ENCODE measurements around the gene CLEC10A.
"Not testable (repeated sequence)": the region's sequence is repeated elsewhere in the genome, so short reads cannot be mapped to it uniquely, and the experiment has no call there.

Gene CLEC10A, protein sequence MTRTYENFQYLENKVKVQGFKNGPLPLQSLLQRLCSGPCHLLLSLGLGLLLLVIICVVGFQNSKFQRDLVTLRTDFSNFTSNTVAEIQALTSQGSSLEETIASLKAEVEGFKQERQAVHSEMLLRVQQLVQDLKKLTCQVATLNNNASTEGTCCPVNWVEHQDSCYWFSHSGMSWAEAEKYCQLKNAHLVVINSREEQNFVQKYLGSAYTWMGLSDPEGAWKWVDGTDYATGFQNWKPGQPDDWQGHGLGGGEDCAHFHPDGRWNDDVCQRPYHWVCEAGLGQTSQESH

DNA sequence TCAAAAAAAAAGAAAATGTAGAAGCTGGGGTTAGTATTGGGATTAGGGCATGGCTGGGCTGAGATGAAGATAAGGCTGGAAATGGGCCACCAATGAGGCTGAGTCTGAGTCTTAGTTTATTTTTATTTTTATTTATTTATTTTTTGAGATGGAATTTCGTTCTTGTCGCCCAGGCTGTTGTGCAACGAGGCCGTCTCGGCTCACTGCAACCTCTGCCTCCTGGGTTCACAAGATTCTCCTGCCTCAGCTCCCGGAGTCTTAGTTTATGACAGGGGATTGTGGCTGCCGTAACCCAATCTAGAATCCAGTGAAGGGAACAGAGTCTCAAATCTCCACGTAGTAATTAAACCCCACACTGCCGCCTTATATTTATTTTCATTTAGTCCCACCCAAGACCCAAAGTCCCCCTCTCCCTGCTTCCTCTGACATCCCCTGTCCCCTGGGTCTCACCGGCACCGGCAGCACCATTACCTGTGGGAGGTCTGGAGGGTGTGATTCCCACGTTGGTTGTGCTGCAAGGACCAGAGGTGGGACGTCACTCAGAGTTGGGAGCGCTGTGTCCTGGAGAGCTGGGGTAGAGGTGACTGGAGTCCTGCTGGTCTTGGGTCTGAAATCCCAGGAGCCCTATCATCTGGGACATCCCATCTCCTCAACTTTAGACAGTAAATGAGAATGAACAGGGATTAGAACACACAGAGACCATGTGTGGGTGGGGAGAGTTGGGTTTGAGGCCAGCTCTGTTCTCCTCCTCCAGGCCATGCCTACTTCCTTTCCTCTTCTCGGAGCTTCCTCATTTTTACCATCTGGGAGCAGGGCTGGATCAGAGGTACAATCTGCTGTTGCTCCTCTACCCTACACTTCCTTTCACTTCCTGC is at the start of gene CLEC10A:
Gene CLEC10A, minus strand, starts transcription at position 671 of the 875 bp plus-strand sequence. CDS start 1,439 bp downstream, outside the sequence.
- DNase-seq (ENCODE audit: low spot score in 2 of 2) (no peak), ATAC-seq (replicated peaks; ENCODE audit: extremely low read depth, poor library complexity, severe bottlenecking) (no peak)
- Mint-ChIP-seq H3K9me3 (no peaks in the 10 kb centered on the region), H3K27ac (ENCODE audit: low read depth) (no peak within 1 kb of the TSS), H3K4me1 (peaks cover 33% of the 10 kb centered on the region), H3K27me3 (no peaks in the 10 kb centered on the region), H3K4me3 (no peak within 1 kb of the TSS), H3K36me3 (ENCODE audit: insufficient read depth) (peaks cover 3% of the 10 kb centered on the region)

DNA sequence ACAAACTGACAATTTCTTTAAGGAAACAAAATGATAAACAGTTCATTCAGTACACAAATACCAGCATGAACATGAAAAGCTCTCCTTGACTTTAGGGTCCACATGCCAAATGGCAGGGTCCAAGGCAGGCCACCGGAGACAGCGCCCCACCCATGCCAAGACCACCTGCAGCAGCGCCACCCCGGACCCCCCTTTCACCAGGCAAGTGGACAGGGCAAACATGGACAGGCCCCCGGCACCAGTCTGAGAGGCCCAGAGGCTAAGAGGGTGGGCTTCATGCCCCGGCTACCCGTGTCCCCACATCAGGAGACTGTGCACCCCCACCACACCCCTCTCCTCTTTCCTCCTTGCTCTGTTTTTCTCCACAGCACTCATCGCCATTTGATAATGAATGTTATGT is 49.3 kb upstream of the CLEC10A start:
- ATAC-seq (replicated peaks; ENCODE audit: extremely low read depth, poor library complexity, severe bottlenecking), result no peak
- Mint-ChIP-seq H3K9me3 (no peaks in the 10 kb centered on the region), H3K27ac (ENCODE audit: low read depth) (no peak overlapping the region)

DNA sequence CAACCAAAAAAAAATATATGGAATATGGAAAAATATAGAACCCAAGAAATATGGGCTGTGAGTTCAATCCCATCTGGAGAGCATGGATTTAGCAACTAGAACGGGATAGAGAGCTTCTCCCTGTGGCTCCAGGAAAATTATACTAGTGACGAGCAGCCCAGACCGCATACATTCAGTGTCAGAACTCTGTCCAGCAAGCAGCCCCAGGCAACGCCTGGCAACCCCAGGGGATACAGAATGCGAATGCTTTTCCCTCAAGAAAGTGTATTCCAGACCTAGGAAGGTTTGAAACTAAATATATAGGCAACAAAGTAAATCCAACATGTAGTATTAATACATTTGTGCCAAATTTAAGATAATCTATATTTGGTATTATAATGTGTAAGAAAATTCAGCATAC is 48.1 kb upstream of the CLEC10A start:
- Mint-ChIP-seq H3K4me1 (peaks cover 6% of the 10 kb centered on the region), H3K36me3 (ENCODE audit: insufficient read depth) (peaks cover 3% of the 10 kb centered on the region), H3K9me3 (no peaks in the 10 kb centered on the region), H3K4me3 (no peak overlapping the region), H3K27ac (ENCODE audit: low read depth) (no peak overlapping the region), H3K27me3 (peaks cover 37% of the 10 kb centered on the region)
- ATAC-seq (replicated peaks; ENCODE audit: extremely low read depth, poor library complexity, severe bottlenecking), result no peak
- DNase-seq (ENCODE audit: low spot score in 2 of 2), result no peak

More for the DNA sequence above, 49.3 kb upstream of the CLEC10A start:
- Mint-ChIP-seq H3K4me3 (no peak overlapping the region), H3K4me1 (peaks cover 11% of the 10 kb centered on the region), H3K27me3 (peaks cover 31% of the 10 kb centered on the region), H3K36me3 (ENCODE audit: insufficient read depth) (peaks cover 5% of the 10 kb centered on the region)
- no peak for DNase-seq (ENCODE audit: low spot score in 2 of 2)

DNA sequence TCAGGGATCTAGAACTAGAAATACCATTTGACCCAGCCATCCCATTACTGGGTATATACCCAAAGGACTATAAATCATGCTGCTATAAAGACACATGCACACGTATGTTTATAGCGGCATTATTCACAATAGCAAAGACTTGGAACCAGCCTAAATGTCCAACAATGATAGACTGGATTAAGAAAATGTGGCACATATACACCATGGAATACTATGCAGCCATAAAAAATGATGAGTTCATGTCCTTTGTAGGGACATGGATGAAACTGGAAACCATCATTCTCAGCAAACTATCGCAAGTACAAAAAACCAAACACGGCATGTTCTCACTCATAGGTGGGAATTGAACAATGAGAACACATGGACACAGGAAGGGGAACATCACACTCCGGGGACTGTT is 47.5 kb upstream of the CLEC10A start:
- H3K36me3 Mint-ChIP-seq (ENCODE audit: insufficient read depth); DNase-seq (ENCODE audit: low spot score in 2 of 2); H3K9me3 Mint-ChIP-seq; ATAC-seq (replicated peaks; ENCODE audit: extremely low read depth, poor library complexity, severe bottlenecking); H3K4me3 Mint-ChIP-seq; H3K27ac Mint-ChIP-seq (ENCODE audit: low read depth); H3K4me1 Mint-ChIP-seq: not testable (repeated sequence)
- peaks cover 43% of the 10 kb centered on the region for H3K27me3 Mint-ChIP-seq

DNA sequence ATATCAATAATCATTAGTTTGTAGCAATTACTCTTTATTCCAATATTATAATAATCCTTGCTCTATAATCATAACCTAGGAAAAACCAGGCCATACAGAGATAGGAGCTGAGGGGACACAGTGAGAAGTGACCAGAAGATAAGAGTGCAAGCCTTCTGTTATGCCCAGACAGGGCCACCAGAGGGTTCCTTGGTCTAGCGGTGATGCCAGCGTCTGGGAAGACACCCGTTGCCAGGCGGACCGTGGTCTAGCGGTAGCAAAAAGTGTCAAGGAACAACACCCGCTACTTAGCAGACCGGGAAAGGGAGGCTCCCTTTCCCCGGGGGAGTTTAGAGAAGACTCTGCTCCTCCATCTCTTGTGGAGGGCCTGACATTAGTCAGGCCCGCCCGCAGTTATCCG is 46.3 kb upstream of the CLEC10A start:
- not testable (repeated sequence) for DNase-seq (ENCODE audit: low spot score in 2 of 2); H3K4me3 Mint-ChIP-seq; H3K36me3 Mint-ChIP-seq (ENCODE audit: insufficient read depth); H3K9me3 Mint-ChIP-seq; H3K4me1 Mint-ChIP-seq; H3K27ac Mint-ChIP-seq (ENCODE audit: low read depth); ATAC-seq (replicated peaks; ENCODE audit: extremely low read depth, poor library complexity, severe bottlenecking)
- peaks cover 43% of the 10 kb centered on the region for H3K27me3 Mint-ChIP-seq

DNA sequence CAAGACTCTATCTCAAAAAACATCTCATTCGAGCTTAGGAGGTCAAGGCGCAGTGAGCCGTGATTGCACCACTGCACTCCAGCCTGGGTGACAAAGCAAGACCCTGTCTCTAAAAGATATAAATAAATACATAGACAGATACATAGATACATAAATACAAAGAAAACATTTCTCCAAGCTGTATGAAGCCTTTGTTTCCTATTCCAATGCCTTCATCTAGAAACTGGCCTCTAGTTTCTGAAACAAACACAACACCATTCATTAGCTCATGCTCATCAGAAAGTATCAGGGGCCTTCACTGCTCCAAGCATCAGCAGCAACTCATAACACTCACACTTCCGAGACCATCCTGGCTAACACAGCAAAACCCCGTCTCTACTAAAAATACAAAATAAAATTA is 44.9 kb upstream of the CLEC10A start:
- Mint-ChIP-seq H3K36me3 (ENCODE audit: insufficient read depth) (peaks cover 3% of the 10 kb centered on the region), H3K9me3 (no peaks in the 10 kb centered on the region), H3K4me3 (no peak overlapping the region), H3K27ac (ENCODE audit: low read depth) (no peak overlapping the region), H3K27me3 (peaks cover 49% of the 10 kb centered on the region), H3K4me1 (no peaks in the 10 kb centered on the region)
- no peak for DNase-seq (ENCODE audit: low spot score in 2 of 2)
- no peak for ATAC-seq (replicated peaks; ENCODE audit: extremely low read depth, poor library complexity, severe bottlenecking)

DNA sequence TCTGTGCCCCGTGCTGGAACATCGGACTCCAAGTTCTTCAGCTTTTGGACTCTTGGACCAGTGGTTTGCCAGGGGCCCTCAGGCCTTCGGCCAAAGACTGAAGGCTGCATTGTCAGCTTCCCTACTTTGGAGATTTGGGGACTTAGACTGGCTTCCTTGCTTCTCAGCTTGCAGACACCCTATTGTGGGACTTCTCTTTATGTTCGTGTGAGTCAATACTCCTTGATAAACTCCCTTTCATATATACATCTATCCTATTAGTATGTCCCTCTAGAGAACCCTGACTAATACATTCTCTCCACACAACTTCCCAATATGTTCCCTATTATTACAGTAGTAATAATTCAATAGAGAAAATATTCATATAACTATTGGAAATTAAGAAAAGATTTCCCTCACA is 43.8 kb upstream of the CLEC10A start:
- DNase-seq (ENCODE audit: low spot score in 2 of 2) (no peak), ATAC-seq (replicated peaks; ENCODE audit: extremely low read depth, poor library complexity, severe bottlenecking) (no peak)
- Mint-ChIP-seq H3K4me3 (no peak overlapping the region), H3K4me1 (no peaks in the 10 kb centered on the region), H3K9me3 (no peaks in the 10 kb centered on the region), H3K27ac (ENCODE audit: low read depth) (no peak overlapping the region), H3K36me3 (ENCODE audit: insufficient read depth) (no peaks in the 10 kb centered on the region), H3K27me3 (peaks cover 51% of the 10 kb centered on the region)

DNA sequence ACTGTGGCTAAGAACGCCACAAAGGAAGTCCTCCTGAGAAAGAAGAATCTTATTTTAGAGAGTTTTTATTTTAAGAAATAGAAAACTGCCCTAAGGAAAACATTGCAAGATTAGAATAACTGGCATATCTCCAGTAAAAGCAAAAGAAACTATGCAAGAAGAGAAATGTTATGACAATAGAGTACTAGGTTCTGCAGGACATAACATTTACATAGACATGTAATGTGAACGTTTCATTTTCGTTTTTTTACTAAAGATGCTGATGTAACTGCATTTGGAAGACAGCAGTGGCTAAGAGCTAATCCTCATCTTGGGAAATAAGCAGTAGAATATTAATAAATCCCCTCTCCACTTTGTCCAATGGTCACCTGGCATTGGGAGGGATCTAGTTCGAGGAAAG is 42.3 kb upstream of the CLEC10A start:
- H3K4me3 Mint-ChIP-seq, result no peak overlapping the region
- no peaks in the 10 kb centered on the region for H3K9me3 Mint-ChIP-seq
- H3K4me1 Mint-ChIP-seq, result no peaks in the 10 kb centered on the region
- ATAC-seq (replicated peaks; ENCODE audit: extremely low read depth, poor library complexity, severe bottlenecking), result no peak
- no peaks in the 10 kb centered on the region for H3K36me3 Mint-ChIP-seq (ENCODE audit: insufficient read depth)
- H3K27ac Mint-ChIP-seq (ENCODE audit: low read depth), result no peak overlapping the region
- no peak for DNase-seq (ENCODE audit: low spot score in 2 of 2)
- H3K27me3 Mint-ChIP-seq, result peaks cover 50% of the 10 kb centered on the region

DNA sequence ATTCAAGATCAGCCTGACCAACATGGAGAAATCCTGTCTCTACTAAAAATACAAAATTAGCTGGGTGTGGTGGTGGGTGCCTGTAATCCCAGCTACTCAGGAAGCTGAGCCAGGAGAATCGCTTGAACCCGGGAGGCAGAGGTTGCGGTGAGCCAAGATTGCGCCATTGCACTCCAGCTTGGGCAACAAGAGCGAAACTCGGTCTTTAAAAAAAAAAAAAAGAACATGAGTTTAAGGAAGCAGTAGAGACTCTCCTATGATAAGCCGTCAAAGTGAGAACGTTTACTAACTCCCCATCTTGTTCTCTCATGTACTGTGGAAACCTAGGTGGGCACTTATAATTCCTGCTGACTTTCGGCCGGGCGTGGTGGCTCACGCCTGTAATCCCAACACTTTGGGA is 40.6 kb upstream of the CLEC10A start:
- not testable (repeated sequence) for H3K27ac Mint-ChIP-seq (ENCODE audit: low read depth); H3K4me1 Mint-ChIP-seq; H3K36me3 Mint-ChIP-seq (ENCODE audit: insufficient read depth); H3K9me3 Mint-ChIP-seq; DNase-seq (ENCODE audit: low spot score in 2 of 2); H3K4me3 Mint-ChIP-seq; ATAC-seq (replicated peaks; ENCODE audit: extremely low read depth, poor library complexity, severe bottlenecking)
- peaks cover 41% of the 10 kb centered on the region for H3K27me3 Mint-ChIP-seq

DNA sequence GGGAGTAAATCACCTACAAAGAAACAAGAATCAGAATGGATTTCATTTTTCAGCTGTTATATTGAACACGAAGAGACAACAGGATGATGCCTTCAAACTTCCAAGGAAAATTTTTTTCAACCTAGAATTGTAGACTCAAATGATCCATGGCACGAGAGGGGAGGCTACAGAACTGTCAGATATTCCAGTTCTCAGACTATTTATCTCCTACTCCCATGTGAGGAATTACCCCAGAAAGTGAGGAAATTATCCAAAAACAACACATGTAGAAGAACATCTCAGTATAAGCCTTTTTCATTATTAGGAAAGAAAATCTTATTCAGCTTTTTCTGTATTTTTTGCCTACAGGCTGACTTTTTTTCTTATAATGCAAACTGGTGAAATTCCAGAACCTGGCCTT is 40.1 kb upstream of the CLEC10A start:
- Mint-ChIP-seq H3K4me3 (no peak overlapping the region), H3K27me3 (peaks cover 41% of the 10 kb centered on the region), H3K27ac (ENCODE audit: low read depth) (no peak overlapping the region), H3K4me1 (no peaks in the 10 kb centered on the region), H3K36me3 (ENCODE audit: insufficient read depth) (no peaks in the 10 kb centered on the region), H3K9me3 (no peaks in the 10 kb centered on the region)
- DNase-seq (ENCODE audit: low spot score in 2 of 2) (no peak), ATAC-seq (replicated peaks; ENCODE audit: extremely low read depth, poor library complexity, severe bottlenecking) (no peak)

DNA sequence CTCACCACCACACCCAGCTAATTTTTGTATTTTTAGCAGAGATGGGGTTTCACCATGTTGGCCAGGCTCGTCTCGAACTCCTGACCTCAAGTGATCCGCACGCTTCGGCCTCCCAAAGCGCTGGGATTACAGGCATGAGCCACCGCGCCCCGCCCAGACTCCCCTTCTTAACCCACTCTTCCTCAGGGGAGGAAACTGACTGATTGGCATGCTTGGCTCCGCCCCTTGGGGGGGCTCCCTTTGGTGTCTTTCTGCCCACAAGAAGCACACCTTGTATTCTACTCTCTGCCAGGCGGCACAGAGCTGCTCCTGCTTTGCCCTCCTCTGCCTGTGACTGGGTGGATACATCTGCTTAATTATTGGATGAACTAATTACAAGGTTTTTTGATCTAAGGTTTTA is 39.3 kb upstream of the CLEC10A start:
- H3K27me3 Mint-ChIP-seq, result peaks cover 41% of the 10 kb centered on the region
- no peaks in the 10 kb centered on the region for H3K4me1 Mint-ChIP-seq
- no peak overlapping the region for H3K27ac Mint-ChIP-seq (ENCODE audit: low read depth)
- no peak for ATAC-seq (replicated peaks; ENCODE audit: extremely low read depth, poor library complexity, severe bottlenecking)
- H3K4me3 Mint-ChIP-seq, result no peak overlapping the region
- H3K36me3 Mint-ChIP-seq (ENCODE audit: insufficient read depth), result no peaks in the 10 kb centered on the region
- no peaks in the 10 kb centered on the region for H3K9me3 Mint-ChIP-seq
- DNase-seq (ENCODE audit: low spot score in 2 of 2), result no peak

DNA sequence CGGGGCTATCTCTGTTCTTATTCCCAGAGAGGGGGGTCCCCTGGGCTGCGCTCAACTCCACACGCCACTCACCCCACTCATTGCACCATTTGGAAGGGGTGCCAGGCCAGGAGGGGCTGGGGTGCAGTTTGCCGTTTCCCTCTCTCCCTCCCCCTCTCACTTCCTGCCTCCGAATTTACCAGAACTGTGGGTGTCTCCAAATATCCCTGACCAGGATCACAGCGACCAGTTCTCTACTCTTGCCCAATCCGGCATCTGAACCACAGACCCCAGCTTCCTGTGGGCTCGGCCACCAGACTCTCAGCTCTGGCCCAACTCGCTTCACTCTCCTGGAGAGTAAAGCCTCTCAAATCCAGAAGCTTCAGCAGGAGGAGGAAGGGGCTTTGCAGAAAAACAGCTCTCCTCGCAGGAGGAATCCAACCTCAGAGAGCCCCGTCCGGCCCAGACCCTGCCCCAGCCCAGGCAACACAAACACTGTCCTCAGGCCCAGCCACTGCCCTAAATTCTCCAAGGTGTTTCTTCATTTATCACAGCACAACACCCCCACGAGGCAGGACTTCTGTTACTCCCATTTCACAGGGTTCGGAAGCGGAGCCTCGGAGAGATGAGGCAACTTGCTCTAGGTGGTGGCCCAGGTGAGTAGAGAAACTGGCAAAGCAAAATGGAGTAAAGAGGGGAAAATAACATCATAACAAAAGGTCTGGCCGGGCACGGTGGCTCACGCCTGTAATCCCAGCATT is 35.0 kb upstream of the CLEC10A start:
- no peaks in the 10 kb centered on the region for H3K36me3 Mint-ChIP-seq (ENCODE audit: insufficient read depth)

More for the DNA sequence above, 35.0 kb upstream of the CLEC10A start:
- no peak for DNase-seq (ENCODE audit: low spot score in 2 of 2)
- no peak for ATAC-seq (replicated peaks; ENCODE audit: extremely low read depth, poor library complexity, severe bottlenecking)
- H3K9me3 Mint-ChIP-seq, result no peaks in the 10 kb centered on the region
- no peak overlapping the region for H3K4me3 Mint-ChIP-seq
- H3K4me1 Mint-ChIP-seq, result no peaks in the 10 kb centered on the region
- peaks cover 11% of the 10 kb centered on the region for H3K27me3 Mint-ChIP-seq
- no peak overlapping the region for H3K27ac Mint-ChIP-seq (ENCODE audit: low read depth)
